Liver (tissue), 9 donors: ENCODE measurements around the gene ARFRP1. TPM values are rescaled to one million over a fixed set of nuclear protein-coding genes. Genes with fewer than 3 reads are reported as not detected.

ENCODE experiments used
- DNase-seq: peaks from one replicate; pipeline ENCODE4 v3.0.0-alpha.2; 2017; ENCODE audit warnings: low spot score
- H3K27ac ChIP-seq, 2 donors: one replicate each; pipeline ENCODE4 v1.7.0; 2013; ENCODE audit warnings: inconsistent platforms in 2 of 2, low read length in 2 of 2, control low read depth in 1 of 2, low read depth in 1 of 2, mild to moderate bottlenecking in 1 of 2
- H3K27me3 ChIP-seq, 4 donors: one replicate each; pipeline versions ENCODE4 v1.6.1 to v1.7.0; 2013; ENCODE audit warnings: low read length in 3 of 4, inconsistent platforms in 1 of 4, mild to moderate bottlenecking in 1 of 4, moderate library complexity in 1 of 4; ENCODE audit not compliant: control insufficient read depth in 4 of 4, insufficient read depth in 4 of 4
- H3K36me3 ChIP-seq, 4 donors: one replicate each; pipeline versions ENCODE4 v1.6.1 to v1.7.0; 2013; ENCODE audit warnings: low read length in 3 of 4, mild to moderate bottlenecking in 3 of 4, low read depth in 1 of 4, moderate library complexity in 1 of 4; ENCODE audit not compliant: control insufficient read depth in 4 of 4, insufficient read depth in 3 of 4
- H3K4me1 ChIP-seq, 4 donors: one replicate each; pipeline versions ENCODE4 v1.6.1 to v1.7.0; 2013; ENCODE audit warnings: low read length in 3 of 4, mild to moderate bottlenecking in 3 of 4, moderate library complexity in 1 of 4; ENCODE audit not compliant: control insufficient read depth in 4 of 4, insufficient read depth in 4 of 4
- H3K4me3 ChIP-seq, 3 donors: one replicate each; pipeline versions ENCODE4 v1.6.1 to v1.7.0; 2013; ENCODE audit warnings: low read length in 3 of 3, control low read depth in 1 of 3, low read depth in 1 of 3, mild to moderate bottlenecking in 1 of 3
- H3K9ac ChIP-seq, 2 donors: one replicate each; pipeline ENCODE4 v1.7.0; 2013; ENCODE audit warnings: low read length in 2 of 2, mild to moderate bottlenecking in 2 of 2, moderate library complexity in 2 of 2, control low read depth in 1 of 2, low read depth in 1 of 2
- H3K9me3 ChIP-seq, 4 donors: one replicate each; pipeline versions ENCODE4 v1.6.1 to v1.7.0; 2013; ENCODE audit warnings: low read length in 3 of 4; ENCODE audit not compliant: control insufficient read depth in 4 of 4
- EGR1 ChIP-seq, 2 donors: IDR thresholded peaks; 2 replicates each; pipeline ENCODE4 v1.6.1; 2016 to 2018; ENCODE audit warnings: antibody characterized with exemption in 2 of 2, low read depth in 2 of 2
- FOXA1 ChIP-seq: IDR thresholded peaks from 2 replicates; pipeline ENCODE4 v1.6.1; 2016; ENCODE audit warnings: antibody characterized with exemption
- GABPA ChIP-seq, 2 donors: IDR thresholded peaks in 1 of 2; conservative IDR thresholded peaks in 1 of 2; 2 replicates each; pipeline ENCODE4 v1.6.1; 2016; ENCODE audit warnings: antibody characterized with exemption in 2 of 2, mild to moderate bottlenecking in 1 of 2, moderate library complexity in 1 of 2
- HNF4A ChIP-seq, 2 donors: conservative IDR thresholded peaks; 2 replicates each; pipeline ENCODE4 v1.6.1; 2016; ENCODE audit warnings: antibody characterized with exemption in 2 of 2, mild to moderate bottlenecking in 2 of 2
- JUND ChIP-seq, 2 donors: IDR thresholded peaks; 2 replicates each; pipeline ENCODE4 v1.6.1; 2016; ENCODE audit warnings: antibody characterized with exemption in 2 of 2
- NR2F2 ChIP-seq: IDR thresholded peaks from 2 replicates; pipeline ENCODE4 v1.6.1; 2016; ENCODE audit warnings: antibody characterized with exemption
- TAF1 ChIP-seq: conservative IDR thresholded peaks from 2 replicates; pipeline ENCODE4 v1.6.1; 2016; ENCODE audit warnings: antibody characterized with exemption, mild to moderate bottlenecking
- WGBS: extraction: QIAGEN DNeasy Blood & Tissue Kit; methylation state at CpG from one replicate; pipeline ENCODE4 v1.1.7; 2013; 5-methylcytosine and 5-hydroxymethylcytosine counted together
- polyA plus RNA-seq, 2 donors: library from polyadenylated mRNA; stranded (reverse) in 1 of 2; unstranded in 1 of 2; fragments of 200-250 nt in 1 of 2; fragments of >200 nt in 1 of 2; fragmentation: Nextera tagmentation in 1 of 2; extraction: Ambion mirVana in 1 of 2; gene quantifications; one replicate each; pipeline versions ENCODE4 v1.2.1 to v1.2.3, GENCODE V29; 2013 to 2015
- total RNA-seq, 2 donors: library from RNA; depleted of rRNA; stranded (reverse); fragments of >200 nt; gene quantifications; one replicate each; pipeline ENCODE4 v1.2.3, GENCODE V29; 2014
- TF ChIP-seq, protein P1 (sequence below): IDR thresholded peaks from 2 replicates; pipeline ENCODE4 v1.6.1; 2016; ENCODE audit warnings: antibody characterized with exemption, mild to moderate bottlenecking
- TF ChIP-seq, protein P2 (sequence below): IDR thresholded peaks from 2 replicates; pipeline ENCODE4 v1.6.1; 2016; ENCODE audit warnings: antibody characterized with exemption
- donor health status: healthy.
- donor health status: healthy.
- donor health status: healthy.
- donor health status: healthy.
- donor health status: healthy.

The ARFRP1 gene
- total and polyA plus RNA-seq, 4 donors = 14.2 to 26.9 (median 20.5) TPM

DNA sequence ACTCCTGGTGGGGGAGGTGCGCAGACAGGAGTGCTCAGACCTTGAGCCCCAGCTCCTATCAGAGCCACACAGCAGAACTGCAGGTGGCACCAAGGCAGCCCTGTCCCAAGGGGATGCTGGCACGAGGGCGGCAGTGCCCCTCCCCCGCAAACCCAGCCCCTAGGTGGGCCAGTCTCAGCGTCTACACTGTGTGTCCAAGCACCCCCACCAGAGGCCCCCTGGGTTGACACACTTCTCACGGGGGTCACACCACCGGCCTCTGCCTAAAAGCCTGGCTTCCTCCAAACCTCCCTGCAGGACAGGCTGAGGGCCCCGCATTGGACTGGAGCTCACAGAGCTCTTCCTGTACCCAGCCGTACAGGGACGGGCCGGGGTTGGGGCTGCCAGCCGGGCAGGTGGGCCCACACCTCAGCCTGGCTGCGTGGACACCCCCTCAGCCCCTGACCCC lies 39.9 kb upstream of the ARFRP1 start (continued):
- TF ChIP-seq GABPA (IDR thresholded peaks at IDR 0.05 in 1 of 2, conservative IDR thresholded peaks at IDR 0.05 in 1 of 2) (no peak), HNF4A (conservative IDR thresholded peaks at IDR 0.05) (no peak)
- TF ChIP-seq, protein P1, sequence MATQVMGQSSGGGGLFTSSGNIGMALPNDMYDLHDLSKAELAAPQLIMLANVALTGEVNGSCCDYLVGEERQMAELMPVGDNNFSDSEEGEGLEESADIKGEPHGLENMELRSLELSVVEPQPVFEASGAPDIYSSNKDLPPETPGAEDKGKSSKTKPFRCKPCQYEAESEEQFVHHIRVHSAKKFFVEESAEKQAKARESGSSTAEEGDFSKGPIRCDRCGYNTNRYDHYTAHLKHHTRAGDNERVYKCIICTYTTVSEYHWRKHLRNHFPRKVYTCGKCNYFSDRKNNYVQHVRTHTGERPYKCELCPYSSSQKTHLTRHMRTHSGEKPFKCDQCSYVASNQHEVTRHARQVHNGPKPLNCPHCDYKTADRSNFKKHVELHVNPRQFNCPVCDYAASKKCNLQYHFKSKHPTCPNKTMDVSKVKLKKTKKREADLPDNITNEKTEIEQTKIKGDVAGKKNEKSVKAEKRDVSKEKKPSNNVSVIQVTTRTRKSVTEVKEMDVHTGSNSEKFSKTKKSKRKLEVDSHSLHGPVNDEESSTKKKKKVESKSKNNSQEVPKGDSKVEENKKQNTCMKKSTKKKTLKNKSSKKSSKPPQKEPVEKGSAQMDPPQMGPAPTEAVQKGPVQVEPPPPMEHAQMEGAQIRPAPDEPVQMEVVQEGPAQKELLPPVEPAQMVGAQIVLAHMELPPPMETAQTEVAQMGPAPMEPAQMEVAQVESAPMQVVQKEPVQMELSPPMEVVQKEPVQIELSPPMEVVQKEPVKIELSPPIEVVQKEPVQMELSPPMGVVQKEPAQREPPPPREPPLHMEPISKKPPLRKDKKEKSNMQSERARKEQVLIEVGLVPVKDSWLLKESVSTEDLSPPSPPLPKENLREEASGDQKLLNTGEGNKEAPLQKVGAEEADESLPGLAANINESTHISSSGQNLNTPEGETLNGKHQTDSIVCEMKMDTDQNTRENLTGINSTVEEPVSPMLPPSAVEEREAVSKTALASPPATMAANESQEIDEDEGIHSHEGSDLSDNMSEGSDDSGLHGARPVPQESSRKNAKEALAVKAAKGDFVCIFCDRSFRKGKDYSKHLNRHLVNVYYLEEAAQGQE = no peak

DNA sequence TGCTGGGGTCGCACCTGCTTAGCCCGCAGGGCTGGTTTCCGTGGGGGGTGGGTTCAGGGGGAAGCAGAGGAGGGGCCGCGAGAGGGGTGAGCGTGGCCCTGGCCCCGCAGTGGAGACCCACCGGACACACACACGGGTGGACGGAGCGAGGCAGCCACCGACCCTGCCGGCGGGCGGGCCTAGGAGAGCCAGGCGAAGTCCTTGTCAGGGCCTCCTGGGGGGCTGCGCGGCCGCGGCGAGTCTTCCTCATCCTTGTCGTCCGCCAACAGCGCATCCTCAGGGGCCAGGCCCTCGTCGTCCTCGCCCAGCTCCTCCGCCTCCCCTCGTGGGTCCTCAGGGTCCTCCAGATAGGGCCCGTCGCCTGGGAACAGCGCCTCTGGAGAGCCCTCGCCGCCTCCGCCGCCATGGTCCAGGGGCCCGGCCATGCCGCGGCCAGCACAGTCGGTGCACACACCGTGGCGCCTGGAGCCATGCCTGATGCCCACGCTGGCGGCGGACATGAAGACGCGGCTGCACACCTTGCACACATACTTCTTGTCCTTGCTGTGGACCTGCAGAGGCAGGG lies 39.1 kb upstream of the ARFRP1 start:
- WGBS = 93% methylated on average over 47 of the region's 47 CpGs
- H3K9ac ChIP-seq = no peak overlapping the region
- TF ChIP-seq, protein P2, sequence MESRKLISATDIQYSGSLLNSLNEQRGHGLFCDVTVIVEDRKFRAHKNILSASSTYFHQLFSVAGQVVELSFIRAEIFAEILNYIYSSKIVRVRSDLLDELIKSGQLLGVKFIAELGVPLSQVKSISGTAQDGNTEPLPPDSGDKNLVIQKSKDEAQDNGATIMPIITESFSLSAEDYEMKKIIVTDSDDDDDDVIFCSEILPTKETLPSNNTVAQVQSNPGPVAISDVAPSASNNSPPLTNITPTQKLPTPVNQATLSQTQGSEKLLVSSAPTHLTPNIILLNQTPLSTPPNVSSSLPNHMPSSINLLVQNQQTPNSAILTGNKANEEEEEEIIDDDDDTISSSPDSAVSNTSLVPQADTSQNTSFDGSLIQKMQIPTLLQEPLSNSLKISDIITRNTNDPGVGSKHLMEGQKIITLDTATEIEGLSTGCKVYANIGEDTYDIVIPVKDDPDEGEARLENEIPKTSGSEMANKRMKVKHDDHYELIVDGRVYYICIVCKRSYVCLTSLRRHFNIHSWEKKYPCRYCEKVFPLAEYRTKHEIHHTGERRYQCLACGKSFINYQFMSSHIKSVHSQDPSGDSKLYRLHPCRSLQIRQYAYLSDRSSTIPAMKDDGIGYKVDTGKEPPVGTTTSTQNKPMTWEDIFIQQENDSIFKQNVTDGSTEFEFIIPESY = no peak
- TF ChIP-seq TAF1 (no peak), HNF4A (conservative IDR thresholded peaks at IDR 0.05) (no peak), GABPA (IDR thresholded peaks at IDR 0.05 in 1 of 2, conservative IDR thresholded peaks at IDR 0.05 in 1 of 2) (no peak), JUND (IDR thresholded peaks at IDR 0.05) (no peak), FOXA1 (no peak), NR2F2 (no peak), EGR1 (IDR thresholded peaks at IDR 0.05; ENCODE audit: low read depth in 2 of 2) (no peak)
- TF ChIP-seq, protein P1 = no peak
- DNase-seq = no peak
- H3K4me3 ChIP-seq = no peak overlapping the region
- peaks cover 5 to 25% (median 18%) of the 10 kb centered on the region in 4 donors for H3K4me1 ChIP-seq
- H3K36me3 ChIP-seq = no peaks in the 10 kb centered on the region
- no peaks in the 10 kb centered on the region for H3K9me3 ChIP-seq
- no peaks in the 10 kb centered on the region for H3K27me3 ChIP-seq
- no peak overlapping the region for H3K27ac ChIP-seq
